ENCODE results near the gene FRMD7.
"Not testable (repeated sequence)": the region's sequence is repeated elsewhere in the genome, so short reads cannot be mapped to it uniquely, and the experiment has no call there.

The FRMD7 gene, protein sequence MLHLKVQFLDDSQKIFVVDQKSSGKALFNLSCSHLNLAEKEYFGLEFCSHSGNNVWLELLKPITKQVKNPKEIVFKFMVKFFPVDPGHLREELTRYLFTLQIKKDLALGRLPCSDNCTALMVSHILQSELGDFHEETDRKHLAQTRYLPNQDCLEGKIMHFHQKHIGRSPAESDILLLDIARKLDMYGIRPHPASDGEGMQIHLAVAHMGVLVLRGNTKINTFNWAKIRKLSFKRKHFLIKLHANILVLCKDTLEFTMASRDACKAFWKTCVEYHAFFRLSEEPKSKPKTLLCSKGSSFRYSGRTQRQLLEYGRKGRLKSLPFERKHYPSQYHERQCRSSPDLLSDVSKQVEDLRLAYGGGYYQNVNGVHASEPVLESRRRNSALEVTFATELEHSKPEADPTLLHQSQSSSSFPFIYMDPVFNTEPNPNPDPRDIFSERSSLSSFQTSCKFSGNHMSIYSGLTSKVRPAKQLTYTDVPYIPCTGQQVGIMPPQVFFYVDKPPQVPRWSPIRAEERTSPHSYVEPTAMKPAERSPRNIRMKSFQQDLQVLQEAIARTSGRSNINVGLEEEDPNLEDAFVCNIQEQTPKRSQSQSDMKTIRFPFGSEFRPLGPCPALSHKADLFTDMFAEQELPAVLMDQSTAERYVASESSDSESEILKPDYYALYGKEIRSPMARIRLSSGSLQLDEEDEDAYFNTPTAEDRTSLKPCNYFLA

DNA sequence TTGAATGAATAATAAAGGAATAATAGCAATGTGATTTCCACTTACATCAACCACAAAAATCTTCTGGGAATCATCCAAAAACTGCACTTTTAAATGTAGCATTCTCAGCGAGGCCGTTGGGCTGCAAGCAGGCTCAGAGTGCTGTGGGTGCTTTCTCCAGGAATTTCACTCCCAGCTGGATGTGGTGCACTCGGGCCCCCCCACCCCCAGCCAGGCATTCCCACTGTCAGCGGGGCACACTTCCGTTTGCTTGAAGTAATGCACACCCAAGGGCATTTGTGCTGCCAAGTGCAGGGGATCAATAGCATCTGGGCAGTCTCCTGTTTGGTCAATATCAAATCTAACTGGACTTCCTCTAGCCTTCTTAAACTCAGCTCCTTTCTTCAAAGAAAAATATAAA, at the start of gene FRMD7:
FRMD7 (minus strand) TSS at position 278 of the 400 bp plus-strand sequence; CDS start at position 102, 176 bp downstream.
- no peak for DNase-seq (ENCODE audit: low read depth)

DNA sequence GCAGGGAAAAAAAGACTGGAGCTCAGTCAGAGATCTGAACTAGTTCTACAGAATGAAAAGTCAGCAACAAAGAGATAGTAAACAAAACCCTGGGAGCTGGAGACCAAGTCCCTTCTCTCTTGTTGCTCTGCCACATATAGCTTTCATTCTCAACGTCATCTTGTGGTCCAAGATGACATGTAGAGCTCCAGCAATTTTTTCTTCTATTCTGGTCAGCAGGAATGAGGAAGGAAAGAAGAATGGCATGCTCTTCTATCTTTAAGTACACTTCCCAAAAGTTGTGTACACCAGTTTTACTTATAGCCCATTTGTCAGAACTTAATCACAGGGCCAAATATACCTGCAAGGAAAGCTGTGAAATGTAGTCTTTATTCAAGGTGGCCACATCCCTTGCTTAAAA, 45.8 kb upstream of the FRMD7 start:
- no peak for DNase-seq (ENCODE audit: low read depth)

DNA sequence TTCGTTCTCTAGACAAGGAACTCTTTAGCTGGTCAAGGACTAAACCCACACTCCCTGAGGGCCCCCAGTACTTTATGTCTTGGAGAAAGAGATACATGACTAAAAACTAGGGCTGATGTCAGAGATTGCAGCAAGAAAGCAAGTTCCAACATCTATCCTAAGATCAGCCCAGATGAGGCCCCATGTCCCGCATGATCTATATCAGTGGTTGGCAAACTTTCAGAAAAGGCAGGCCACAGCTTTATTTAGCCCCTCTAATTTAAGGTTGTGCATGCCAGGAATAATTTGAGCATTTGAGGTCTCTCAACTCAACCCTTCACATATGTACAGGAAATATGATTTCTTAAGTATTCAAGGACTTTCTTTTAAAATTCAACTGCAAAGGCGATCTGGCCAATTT, 44.1 kb upstream of the FRMD7 start:
- DNase-seq (ENCODE audit: low read depth): no peak

DNA sequence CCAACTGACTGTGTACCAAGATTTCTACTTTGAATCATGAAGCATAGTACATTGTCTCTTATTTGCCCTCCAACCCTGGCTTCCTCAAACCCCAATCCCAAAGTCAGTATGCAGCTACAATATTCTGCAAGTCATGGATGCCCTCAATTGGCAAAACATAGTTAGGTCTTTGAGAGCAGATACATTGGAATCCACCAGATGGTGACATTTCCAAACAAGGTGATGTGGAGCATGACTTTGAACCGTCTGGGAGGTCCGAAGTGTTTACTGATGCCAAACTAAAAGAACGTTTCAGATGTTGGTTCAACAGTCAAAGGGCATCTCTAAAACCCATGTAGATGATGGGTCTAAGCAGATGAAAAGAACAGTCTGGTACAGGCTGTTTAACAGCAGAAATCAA, 43.7 kb upstream of the FRMD7 start:
- DNase-seq (ENCODE audit: low read depth): no peak

DNA sequence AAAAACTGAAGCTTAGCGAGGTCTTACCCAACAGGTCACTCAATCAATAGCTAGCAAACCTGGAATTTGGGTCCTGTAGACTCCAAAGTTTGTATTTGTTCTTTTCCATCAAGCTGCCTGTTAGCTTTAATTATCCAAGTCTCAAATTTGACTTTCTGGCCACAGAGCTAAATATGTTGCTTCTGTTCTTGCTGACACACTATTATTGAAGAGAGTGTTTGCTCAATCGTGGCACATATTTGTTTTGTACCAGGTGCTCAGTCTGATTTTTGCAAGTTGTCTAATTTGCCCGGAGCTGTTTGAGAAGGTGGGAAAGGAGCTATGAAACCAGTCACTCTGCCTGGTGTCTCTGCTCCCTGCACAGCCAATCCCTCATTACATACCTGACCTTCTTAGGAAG, 41.7 kb upstream of the FRMD7 start:
- DNase-seq (ENCODE audit: low read depth): no peak

DNA sequence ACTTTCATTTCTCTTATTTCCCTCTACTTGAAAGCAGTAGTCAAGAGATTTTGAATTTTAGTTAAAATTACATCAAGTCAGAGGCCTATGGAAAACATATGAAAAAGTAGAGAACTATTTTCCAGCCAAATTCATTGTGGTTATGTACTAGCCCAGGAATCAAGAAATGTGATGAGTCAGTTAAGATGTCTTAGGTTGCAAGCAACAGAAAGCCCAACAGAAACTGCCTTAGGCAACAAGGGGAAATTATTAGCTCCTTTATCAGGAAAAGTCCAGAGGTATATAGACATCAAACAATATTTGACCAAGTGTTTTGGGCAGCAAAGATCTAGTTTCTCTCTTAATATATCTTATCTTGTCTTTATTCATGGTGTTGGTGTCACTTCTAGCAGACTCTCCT, 37.8 kb upstream of the FRMD7 start:
- no peak for DNase-seq (ENCODE audit: low read depth)

DNA sequence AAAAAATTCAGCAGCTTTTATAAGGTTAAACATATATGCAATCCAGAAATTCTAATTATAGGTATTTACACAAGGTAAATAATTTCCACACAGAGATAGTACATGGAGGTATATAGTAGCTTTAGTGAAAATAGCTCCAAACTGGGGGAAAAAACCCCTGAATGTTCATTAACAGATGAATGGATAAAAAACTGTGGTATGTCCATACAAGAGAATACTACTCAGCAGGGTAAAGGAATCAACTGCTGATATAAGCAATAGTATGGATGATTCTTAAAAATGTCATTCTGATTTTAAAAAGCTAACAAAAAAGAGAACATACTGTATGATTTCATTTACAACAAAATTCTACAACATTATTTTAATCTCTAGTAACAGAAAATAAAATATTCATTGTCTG, 37.2 kb upstream of the FRMD7 start:
- no peak for DNase-seq (ENCODE audit: low read depth)

DNA sequence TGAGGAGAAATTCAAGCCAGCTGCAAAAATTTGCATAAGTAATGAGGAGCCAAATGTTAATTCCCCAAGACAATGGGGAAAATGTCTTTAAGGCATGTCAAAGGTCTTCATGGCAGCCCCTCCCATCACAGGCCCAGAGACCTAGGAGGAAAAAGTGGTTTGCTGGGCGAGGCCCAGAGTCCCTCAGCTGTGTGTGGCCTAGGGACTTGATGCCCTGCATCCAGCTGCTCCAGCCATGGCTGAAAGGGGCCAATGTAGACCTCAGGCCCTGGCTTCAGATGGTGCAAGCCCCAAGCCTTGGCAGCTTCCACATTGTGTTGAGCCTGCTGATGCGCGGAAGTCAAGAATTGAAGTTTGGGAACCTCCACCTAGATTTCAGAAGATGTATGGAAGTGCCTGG, 35.3 kb upstream of the FRMD7 start:
- not testable (repeated sequence) for DNase-seq (ENCODE audit: low read depth)

DNA sequence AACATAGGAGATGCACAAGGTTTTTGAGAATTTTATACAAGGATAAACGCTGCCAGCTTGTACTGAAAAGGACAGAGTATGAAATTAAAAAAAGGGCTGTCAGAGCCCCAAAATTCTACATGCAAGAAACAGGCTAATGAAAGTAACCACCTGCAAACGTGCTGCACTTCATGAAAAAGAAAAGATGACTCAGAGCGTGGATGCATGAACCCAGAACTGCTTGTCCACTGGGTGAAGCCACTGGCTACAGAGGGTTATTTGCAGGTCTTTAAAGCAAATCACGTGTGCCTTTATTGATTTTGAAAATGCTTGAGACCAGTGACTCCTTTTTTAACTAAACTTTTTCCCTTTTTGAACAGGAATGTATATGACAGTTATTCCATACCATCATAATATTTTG, 25.3 kb upstream of the FRMD7 start:
- no peak for DNase-seq (ENCODE audit: low read depth)

DNA sequence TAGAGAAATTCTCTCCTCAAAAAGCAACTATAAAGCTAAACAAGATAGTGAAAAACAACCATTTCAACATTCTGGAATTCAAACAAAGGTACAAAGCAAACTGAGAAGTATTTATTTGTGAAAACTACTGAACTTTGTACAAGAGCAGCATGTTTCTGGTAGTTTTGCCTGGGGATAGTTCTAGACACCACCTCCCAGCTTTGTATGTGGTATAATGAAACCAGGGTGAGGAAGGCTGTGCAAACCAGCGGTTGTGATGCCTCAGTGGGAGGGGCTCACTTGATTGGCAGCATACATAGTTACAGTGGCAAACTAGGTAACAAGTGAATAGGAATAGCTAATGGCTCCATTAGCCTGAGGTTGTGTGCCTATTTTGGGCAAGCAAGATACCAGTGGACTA, 18.6 kb upstream of the FRMD7 start:
- no peak for DNase-seq (ENCODE audit: low read depth)

DNA sequence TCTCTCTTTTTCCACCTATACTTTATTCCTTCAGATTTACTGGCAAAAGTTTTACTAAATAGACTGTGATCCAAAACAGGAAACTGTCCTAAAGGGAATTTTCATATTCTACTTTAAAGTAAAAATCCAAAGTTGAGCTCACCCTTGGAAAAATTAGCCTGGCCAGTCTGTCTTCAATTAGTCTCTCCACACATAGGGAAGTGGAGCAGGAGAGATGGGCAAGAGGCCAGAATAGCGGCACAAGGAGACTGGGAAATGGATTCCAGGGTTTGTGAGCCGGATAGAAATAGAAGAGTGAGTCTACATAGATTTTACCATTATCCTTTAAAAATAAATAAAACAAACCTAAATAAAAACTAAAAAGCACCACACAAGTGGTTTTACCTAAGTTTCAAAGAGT, 16.2 kb upstream of the FRMD7 start:
- no peak for DNase-seq (ENCODE audit: low read depth)

DNA sequence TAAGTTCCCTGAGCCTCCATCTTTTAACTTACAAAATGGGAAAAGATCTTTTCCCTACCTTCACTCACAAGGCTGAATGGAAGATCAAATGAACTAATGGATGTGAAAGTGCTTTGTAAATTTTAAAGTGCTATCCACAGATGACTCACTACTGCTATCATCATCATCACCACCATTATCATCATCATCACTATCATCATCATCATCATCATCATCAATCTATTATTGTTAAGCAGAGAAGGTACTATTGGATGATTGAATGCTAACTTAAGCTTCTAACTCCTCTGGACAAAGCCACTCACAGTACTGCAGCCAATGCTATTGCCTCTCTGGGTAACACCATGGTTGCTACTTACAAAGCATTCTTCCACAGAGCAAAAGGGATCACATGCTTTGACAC, 1.9 kb downstream of the FRMD7 start:
- no peak for DNase-seq (ENCODE audit: low read depth)

DNA sequence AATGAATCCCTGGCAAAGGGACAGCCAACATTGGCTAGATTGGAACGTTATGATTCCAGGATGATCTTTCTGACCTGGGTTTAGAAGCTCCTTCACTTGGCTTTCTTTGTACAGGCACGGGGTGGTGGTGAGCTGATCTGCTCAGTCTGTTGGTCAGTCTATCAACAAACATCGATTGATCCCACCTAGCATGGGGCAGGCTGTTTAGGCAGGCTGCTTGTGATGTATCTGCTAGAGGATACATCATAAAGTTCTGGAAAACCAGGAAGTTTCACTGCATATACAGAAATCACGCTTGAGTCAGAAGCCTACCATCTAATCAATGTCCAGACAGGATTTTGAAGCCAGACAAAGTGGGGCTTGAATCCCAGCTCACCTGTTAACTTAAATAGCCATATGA, 6.9 kb downstream of the FRMD7 start:
- DNase-seq (ENCODE audit: low read depth): no peak

DNA sequence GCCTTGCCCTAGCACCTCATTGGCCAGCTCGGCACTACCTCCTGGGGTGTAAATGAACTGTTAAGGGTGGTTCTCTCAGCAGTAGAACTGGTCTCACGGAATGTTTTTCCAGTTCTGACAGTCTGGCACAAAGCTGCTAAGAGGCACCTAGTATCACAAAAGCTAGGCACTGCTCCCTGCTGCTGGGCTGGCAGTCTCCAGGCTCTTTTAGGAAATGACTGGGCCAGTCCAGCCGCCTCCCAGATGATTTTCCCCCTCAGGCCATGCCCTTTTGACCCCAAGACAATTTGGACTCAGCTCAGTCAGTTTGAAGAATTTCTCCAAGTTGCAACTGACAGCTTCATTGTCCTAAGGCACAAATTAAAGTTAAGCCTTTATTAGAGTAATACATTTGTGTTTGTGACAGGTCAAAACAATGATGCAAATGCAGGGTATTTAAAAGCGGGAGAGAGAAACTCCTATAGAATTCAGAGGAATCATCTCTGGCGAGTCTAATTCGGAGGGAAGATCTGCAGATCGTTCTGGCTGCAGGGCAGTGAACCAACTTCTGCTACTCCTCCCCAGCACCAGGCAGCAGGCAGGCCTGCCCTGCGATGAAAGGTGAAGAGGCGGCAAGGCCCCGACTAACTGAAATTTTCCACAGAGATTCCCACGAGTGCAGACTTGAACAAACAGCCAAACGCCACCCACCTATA, 7.9 kb downstream of the FRMD7 start:
- DNase-seq (ENCODE audit: low read depth): no peak

DNA sequence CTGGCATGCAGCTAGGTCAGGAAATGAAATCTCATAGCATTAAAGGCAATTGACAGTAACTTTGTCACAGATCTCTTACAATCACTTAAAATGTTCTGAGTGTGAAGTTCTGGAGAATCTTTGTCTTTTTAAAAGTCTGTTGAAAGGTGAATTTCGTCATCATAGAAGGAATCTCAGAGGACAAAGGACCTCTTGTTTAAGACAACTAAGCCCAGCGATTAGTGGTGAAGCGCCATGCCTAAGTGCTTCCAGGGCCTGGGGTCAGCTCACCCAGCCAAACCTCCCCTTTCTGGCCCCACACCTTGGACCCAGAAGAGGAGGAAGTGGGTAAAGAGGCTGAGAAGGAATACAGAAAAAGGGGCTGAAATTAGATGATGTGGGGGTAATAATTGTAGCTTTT, 8.5 kb downstream of the FRMD7 start:
- no peak for DNase-seq (ENCODE audit: low read depth)

DNA sequence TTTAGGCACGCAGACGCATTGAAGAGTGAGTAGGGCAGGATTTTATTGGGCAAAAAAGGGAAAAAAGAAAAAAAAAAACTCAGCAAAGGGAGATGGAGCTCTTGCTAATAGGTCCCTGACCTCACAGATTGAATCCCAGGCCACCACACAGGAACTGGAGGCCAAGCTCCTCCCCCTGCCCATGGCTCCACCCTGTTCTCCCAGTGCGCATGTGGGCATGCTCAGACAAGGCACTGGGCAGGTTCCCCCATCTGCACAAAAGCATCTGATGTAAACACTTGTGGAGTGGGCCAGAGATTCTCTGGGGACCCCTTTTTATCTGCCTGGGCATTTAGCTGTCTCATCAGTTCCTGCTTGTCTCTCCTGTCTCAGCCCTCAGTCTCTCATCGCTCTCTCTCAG, 9.5 kb downstream of the FRMD7 start:
- DNase-seq (ENCODE audit: low read depth): no peak

DNA sequence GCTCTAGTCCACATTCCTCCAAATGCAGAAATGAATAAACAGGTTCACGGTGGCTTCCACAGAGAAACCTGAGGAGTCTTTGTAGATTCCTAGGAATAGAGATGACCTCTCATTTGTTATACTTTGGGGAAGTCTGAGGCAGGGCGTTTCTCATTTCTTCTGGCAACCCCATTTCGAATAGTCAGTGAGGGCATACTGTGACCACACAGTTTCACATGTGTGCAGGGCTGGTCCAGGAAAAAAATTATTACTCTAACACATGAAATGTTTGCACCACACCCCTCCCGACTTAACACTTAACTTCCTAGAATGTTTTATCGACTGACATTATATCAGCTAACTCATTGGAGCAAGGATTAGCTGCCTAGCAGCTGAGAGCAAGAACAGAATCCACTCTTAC, 12.0 kb downstream of the FRMD7 start:
- DNase-seq (ENCODE audit: low read depth): no peak

DNA sequence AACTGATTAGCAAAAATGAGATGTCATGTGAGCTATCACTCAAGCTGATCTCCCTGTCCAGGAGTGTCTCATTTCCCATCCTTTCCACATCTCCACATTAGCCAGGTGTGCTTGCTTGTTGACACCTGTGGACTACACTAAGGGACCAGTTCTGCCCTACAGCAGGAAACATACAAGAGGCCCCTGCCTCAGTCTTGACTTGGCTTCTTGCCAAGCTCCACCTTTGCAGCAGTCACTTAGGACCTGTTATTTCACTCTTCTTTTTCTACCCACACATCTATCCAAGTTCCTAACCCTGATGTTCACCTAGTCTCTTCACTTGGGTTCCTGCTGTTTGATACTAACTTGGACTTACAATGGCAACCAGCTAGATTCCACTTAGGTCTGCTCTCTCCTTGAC, 13.2 kb downstream of the FRMD7 start:
- DNase-seq (ENCODE audit: low read depth): no peak

DNA sequence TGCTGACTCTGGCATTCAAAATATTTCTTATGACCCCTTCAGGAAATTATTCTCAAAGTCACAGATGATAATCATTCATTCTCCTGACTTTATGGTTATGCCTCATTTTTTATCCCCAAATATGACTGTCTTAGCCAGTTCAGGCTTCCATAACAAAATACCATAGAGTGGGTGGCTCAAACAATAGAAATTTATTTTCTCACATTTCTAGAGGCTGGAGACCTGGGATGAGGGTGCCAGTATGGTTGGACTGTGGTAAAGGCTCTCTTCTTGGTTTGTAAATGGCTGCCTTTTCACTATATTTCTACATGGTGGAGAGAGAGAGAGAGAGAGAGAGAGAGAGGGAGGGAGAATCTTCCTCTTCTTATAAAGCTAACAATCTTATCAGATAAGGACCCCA, 20.5 kb downstream of the FRMD7 start:
- no peak for DNase-seq (ENCODE audit: low read depth)

DNA sequence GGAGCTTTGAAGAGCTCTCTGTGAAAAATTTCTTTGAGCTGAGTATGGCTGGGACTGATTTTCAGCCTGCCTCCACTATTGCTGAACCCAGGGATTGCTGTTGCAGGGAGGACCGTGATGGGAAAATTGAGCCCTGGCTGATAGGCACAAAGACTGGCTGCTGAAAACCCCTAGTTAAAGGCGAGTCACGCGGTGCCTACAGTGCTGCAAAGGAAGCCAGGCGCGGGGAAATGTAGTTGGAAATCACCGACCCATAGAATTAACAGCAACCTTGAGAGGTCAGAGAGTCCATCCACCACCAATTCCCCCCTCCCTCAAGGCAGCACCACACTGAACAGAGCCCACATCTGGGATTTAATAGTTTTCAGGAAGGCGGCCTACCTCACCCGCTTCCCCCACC, 26.0 kb downstream of the FRMD7 start:
- no peak for DNase-seq (ENCODE audit: low read depth)

DNA sequence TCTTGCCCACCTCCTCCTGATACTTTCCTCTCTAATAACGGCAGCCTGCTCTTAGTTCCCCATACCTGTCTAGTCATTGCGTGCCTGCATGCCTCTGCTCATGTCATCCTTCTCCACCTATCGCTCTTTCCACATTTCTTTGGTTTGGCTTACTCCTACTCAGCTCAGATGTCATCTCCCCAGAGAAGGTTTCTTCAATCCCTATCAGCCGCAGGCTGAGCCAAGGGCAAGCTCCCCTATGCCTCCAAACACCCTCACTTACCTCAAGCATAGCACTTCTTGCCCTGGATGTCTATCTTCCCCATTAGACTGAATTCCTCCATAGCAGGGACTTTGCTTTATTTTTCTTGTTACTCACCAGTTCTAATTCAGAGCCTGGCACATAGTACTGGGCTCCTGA, 26.6 kb downstream of the FRMD7 start:
- DNase-seq (ENCODE audit: low read depth): no peak

DNA sequence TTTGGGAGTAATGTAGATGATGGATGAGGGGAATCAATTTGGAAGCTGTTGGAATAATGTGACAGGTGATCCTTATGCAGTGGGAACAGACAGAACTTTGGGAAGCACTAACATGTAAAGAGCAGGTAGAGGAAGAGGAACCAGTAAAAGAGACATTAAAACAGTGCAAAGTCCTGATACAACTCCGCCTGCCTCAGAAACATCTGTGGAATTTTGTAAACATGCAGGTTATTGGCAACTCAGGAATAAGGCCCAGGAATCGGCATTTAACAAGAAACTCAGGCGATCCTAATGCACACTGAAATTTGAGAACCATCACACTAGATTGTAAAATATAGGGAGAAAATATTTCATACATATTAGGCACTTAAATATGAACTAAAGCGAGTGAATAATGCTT, 29.1 kb downstream of the FRMD7 start:
- DNase-seq (ENCODE audit: low read depth): not testable (repeated sequence)

DNA sequence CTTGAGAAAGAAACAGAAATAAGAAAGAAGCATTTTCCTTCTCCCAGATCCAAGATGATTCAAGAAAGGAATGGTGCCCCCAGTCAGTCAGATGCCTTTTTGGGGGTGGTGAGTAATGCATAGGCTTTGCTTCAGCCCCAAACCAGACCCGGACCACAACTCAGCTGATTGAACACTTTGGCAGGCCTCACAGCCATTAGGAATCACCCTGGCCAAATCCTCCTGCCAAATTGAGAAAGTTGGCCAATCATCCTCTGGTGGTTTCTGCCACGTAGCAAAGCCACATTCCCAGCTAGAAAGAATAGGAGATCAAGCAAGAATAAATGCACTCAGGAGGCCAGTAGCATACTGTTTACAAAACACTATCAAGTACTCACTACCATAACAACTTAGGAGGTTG, 33.7 kb downstream of the FRMD7 start:
- DNase-seq (ENCODE audit: low read depth): no peak
